ENCODE data around the gene INPP5A.
"Not testable (repeated sequence)": the region's sequence is repeated elsewhere in the genome, so short reads cannot be mapped to it uniquely, and the experiment has no call there.

The INPP5A gene

GRCh38 chr10:132679640-132680039 lies 142.1 kb downstream of the INPP5A start:
- no peaks in the 10 kb centered on the region for H3K79me2 ChIP-seq (ENCODE audit: low read length)
- no peaks in the 10 kb centered on the region for H3K36me3 ChIP-seq (replicated peaks; ENCODE audit: insufficient read depth, low read length)
- H3K9ac ChIP-seq (ENCODE audit: low read length): no peak overlapping the region
- H3K27me3 ChIP-seq (replicated peaks; ENCODE audit: insufficient read depth, low read length): no peaks in the 10 kb centered on the region
- no peak overlapping the region for H3K4me2 ChIP-seq (ENCODE audit: low read depth, low read length)
- H3K9me2 ChIP-seq (replicated peaks; ENCODE audit: insufficient read depth, low read length): no peaks in the 10 kb centered on the region
- no peaks in the 10 kb centered on the region for H3F3A ChIP-seq (ENCODE audit: insufficient read depth, low read length)
- H2AFZ ChIP-seq (ENCODE audit: low read length): no peak overlapping the region
- H3K9me3 ChIP-seq (replicated peaks; ENCODE audit: insufficient read depth, low read length): no peaks in the 10 kb centered on the region
- H3K27ac ChIP-seq (ENCODE audit: low read length): no peak overlapping the region
- no peak overlapping the region for H3K4me3 ChIP-seq (ENCODE audit: low read length)
- no peaks in the 10 kb centered on the region for H3K4me1 ChIP-seq (ENCODE audit: low read length)
- H4K20me1 ChIP-seq (ENCODE audit: insufficient read depth, low read length): no peaks in the 10 kb centered on the region
- no peak for TF ChIP-seq EZH2phosphoT487 (IDR thresholded peaks at IDR 0.05; ENCODE audit: low read length)
- TF ChIP-seq EZH2 (optimal IDR thresholded peaks at IDR 0.05; ENCODE audit: low read depth, low read length): no peak
- TF ChIP-seq CTCF (IDR thresholded peaks at IDR 0.05; ENCODE audit: low read length): no peak
- no peak for DNase-seq

- H3K4me2 ChIP-seq (ENCODE audit: low read depth, low read length); H3K27ac ChIP-seq (ENCODE audit: low read length); H3K4me3 ChIP-seq (ENCODE audit: low read length); DNase-seq; H3K79me2 ChIP-seq (ENCODE audit: low read length); H2AFZ ChIP-seq (ENCODE audit: low read length); H3K9me2 ChIP-seq (replicated peaks; ENCODE audit: insufficient read depth, low read length); H3F3A ChIP-seq (ENCODE audit: insufficient read depth, low read length); H3K36me3 ChIP-seq (replicated peaks; ENCODE audit: insufficient read depth, low read length); H3K9ac ChIP-seq (ENCODE audit: low read length); H3K4me1 ChIP-seq (ENCODE audit: low read length); H3K9me3 ChIP-seq (replicated peaks; ENCODE audit: insufficient read depth, low read length); H3K27me3 ChIP-seq (replicated peaks; ENCODE audit: insufficient read depth, low read length); H4K20me1 ChIP-seq (ENCODE audit: insufficient read depth, low read length): not testable (repeated sequence)
Measured at GRCh38 chr10:132680741-132681140, 143.2 kb downstream of the INPP5A start.

GRCh38 chr10:132681858-132682755 lies 144.5 kb downstream of the INPP5A start:
- Histone ChIP-seq H3K27me3 (replicated peaks; ENCODE audit: insufficient read depth, low read length) (no peaks in the 10 kb centered on the region), H3K79me2 (ENCODE audit: low read length) (no peaks in the 10 kb centered on the region), H3K9ac (ENCODE audit: low read length) (no peak overlapping the region), H3K36me3 (replicated peaks; ENCODE audit: insufficient read depth, low read length) (no peaks in the 10 kb centered on the region), H3K4me3 (ENCODE audit: low read length) (no peak overlapping the region), H3K9me3 (replicated peaks; ENCODE audit: insufficient read depth, low read length) (no peaks in the 10 kb centered on the region), H3K4me2 (ENCODE audit: low read depth, low read length) (no peak overlapping the region), H3K27ac (ENCODE audit: low read length) (no peak overlapping the region), H4K20me1 (ENCODE audit: insufficient read depth, low read length) (no peaks in the 10 kb centered on the region), H3K4me1 (ENCODE audit: low read length) (no peaks in the 10 kb centered on the region), H3K9me2 (replicated peaks; ENCODE audit: insufficient read depth, low read length) (no peaks in the 10 kb centered on the region), H3F3A (ENCODE audit: insufficient read depth, low read length) (no peaks in the 10 kb centered on the region), H2AFZ (ENCODE audit: low read length) (no peak overlapping the region)
- TF ChIP-seq CTCF (IDR thresholded peaks at IDR 0.05; ENCODE audit: low read length) (no peak), EZH2 (optimal IDR thresholded peaks at IDR 0.05; ENCODE audit: low read depth, low read length) (no peak), EZH2phosphoT487 (IDR thresholded peaks at IDR 0.05; ENCODE audit: low read length) (no peak)
- DNase-seq: no peak
